Activated CD4-positive, alpha-beta T cell treated with anti-CD3 and anti-CD28 coated beads for 24 hours (primary cell): ENCODE measurements around the gene PLPP3.
"Not testable (repeated sequence)": the region's sequence is repeated elsewhere in the genome, so short reads cannot be mapped to it uniquely, and the experiment has no call there.

Source experiments
- DNase-seq, 2 donors: peaks; one replicate each; pipeline ENCODE4 v3.0.0-alpha.2; 2020; ENCODE audit warnings: low read depth in 2 of 2

Gene PLPP3

GRCh38 chr1:56578963-56579875, at the start of gene PLPP3:
PLPP3 (minus strand) TSS chr1:56579563; CDS start chr1:56579016, 547 bp downstream.
- DNase-seq = no peak

- DNase-seq = no peak
Measured at GRCh38 chr1:56627636-56628039, 48.3 kb upstream of the PLPP3 start.

GRCh38 chr1:56627019-56627635, 47.8 kb upstream of the PLPP3 start:
- no peak for DNase-seq

GRCh38 chr1:56626546-56626945, 47.2 kb upstream of the PLPP3 start:
- DNase-seq = no peak

GRCh38 chr1:56625819-56626440, 46.6 kb upstream of the PLPP3 start:
- DNase-seq = no peak

GRCh38 chr1:56617141-56617540, 37.8 kb upstream of the PLPP3 start:
- no peak for DNase-seq

GRCh38 chr1:56610770-56611169, 31.4 kb upstream of the PLPP3 start:
- not testable (repeated sequence) for DNase-seq

- not testable (repeated sequence) for DNase-seq
Measured at GRCh38 chr1:56610097-56610496, 30.7 kb upstream of the PLPP3 start.

GRCh38 chr1:56595397-56596191, 16.2 kb upstream of the PLPP3 start:
- not testable (repeated sequence) for DNase-seq

GRCh38 chr1:56591909-56592308, 12.5 kb upstream of the PLPP3 start:
- DNase-seq = no peak

- DNase-seq = no peak
Measured at GRCh38 chr1:56590520-56591011, 11.2 kb upstream of the PLPP3 start.

- no peak for DNase-seq
Measured at GRCh38 chr1:56589369-56589768, 10.0 kb upstream of the PLPP3 start.

- no peak for DNase-seq
Measured at GRCh38 chr1:56586502-56586901, 7.1 kb upstream of the PLPP3 start.

GRCh38 chr1:56585985-56586384, 6.6 kb upstream of the PLPP3 start:
- DNase-seq = no peak

GRCh38 chr1:56584910-56585528, 5.7 kb upstream of the PLPP3 start:
- no peak for DNase-seq

- no peak for DNase-seq
Measured at GRCh38 chr1:56583957-56584468, 4.7 kb upstream of the PLPP3 start.

- DNase-seq = no peak
Measured at GRCh38 chr1:56580771-56581170, 1.4 kb upstream of the PLPP3 start.

GRCh38 chr1:56578138-56578962, 1.0 kb downstream of the PLPP3 start:
- no peak for DNase-seq

GRCh38 chr1:56577406-56578137, 1.8 kb downstream of the PLPP3 start:
- DNase-seq = no peak
